AG09319 (cell line): Measurements from ENCODE around the gene DUS2.

Experiments used
- DNase-seq: peaks from one replicate; pipeline ENCODE4 v3.0.0-alpha.2; 2010; ENCODE audit warnings: low read depth; ENCODE audit errors: extremely low read depth
- TF ChIP-seq, protein P1 (sequence below): IDR thresholded peaks from 2 replicates; pipeline ENCODE4 v1.5.1; 2011; ENCODE audit warnings: low read depth, mild to moderate bottlenecking, inconsistent platforms, low read length, moderate library complexity

DUS2 gene

DNA sequence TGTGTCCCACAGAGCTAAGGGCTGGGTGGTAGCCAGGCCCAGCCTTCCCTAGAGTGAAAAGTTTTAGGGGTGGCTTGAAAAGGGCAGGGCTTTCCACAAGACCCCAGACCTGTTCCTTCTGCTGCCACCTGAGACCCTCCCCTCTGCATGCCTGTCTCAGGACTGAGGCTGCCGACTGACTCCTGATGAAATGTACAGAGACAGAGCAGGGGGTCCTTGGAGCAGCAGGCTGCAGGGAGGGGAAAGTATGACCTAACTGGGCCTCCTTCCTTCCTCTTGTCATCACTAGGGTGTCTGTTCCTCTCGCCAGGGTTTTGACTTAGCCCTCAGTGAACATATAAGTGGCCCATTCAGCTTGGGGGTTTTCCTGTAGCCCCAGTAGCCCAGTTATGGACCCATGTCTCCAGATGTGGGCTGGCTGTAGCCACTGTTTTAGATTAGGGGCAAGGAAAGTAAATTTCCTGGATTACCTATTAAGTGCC is 47.2 kb downstream of the DUS2 start:
- TF ChIP-seq, protein P1, sequence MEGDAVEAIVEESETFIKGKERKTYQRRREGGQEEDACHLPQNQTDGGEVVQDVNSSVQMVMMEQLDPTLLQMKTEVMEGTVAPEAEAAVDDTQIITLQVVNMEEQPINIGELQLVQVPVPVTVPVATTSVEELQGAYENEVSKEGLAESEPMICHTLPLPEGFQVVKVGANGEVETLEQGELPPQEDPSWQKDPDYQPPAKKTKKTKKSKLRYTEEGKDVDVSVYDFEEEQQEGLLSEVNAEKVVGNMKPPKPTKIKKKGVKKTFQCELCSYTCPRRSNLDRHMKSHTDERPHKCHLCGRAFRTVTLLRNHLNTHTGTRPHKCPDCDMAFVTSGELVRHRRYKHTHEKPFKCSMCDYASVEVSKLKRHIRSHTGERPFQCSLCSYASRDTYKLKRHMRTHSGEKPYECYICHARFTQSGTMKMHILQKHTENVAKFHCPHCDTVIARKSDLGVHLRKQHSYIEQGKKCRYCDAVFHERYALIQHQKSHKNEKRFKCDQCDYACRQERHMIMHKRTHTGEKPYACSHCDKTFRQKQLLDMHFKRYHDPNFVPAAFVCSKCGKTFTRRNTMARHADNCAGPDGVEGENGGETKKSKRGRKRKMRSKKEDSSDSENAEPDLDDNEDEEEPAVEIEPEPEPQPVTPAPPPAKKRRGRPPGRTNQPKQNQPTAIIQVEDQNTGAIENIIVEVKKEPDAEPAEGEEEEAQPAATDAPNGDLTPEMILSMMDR: no peak
- no peak for DNase-seq

DNA sequence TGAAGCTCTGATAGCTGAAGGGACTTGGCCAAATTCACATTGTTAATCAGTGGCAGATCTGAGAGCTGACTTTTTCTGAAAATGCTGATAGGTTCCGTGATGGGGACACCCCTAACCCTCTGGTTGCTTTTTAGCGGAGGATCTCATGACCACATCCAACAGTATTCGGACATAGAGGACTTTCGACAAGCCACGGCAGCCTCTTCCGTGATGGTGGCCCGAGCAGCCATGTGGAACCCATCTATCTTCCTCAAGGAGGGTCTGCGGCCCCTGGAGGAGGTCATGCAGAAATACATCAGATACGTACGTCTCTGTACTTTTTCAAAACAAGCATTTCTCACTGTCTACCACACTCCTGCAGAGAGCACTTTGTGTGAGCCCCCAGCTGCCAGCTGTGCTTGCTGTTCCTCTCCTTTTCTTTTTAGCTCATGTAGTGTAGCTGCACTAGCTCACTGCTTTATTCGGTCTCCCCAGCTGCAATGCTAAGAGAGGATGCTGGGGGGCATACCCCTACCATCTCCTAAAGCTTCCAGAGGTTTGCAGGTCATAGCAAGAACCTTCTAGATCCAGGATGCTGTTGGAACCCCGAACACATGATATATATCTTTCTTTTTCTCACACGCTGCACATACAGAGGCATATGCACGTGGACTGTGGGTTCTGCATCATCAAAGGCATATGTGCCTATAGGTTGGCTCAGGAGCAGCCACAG is 47.9 kb downstream of the DUS2 start:
- TF ChIP-seq, protein P1: no peak
- no peak for DNase-seq

DNA sequence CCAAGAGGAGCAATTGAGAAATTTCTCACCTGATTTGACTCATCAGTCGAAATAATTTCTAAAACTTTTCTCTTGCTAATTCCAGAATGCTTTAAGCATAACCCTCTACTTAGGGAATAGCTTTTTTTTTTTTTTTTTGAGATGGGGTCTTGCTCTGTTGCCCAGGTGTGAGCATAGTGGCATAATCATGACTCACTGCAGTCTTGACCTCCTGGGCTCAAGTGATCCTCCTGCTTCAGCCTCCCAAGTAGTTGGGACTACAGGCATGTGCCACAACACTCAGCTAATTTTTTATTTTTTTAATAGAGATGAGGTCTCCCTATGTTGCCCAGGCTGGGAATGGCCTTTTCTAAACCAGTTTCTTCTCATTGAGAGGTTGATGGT is 48.4 kb downstream of the DUS2 start:
- TF ChIP-seq, protein P1: no peak
- no peak for DNase-seq

DNA sequence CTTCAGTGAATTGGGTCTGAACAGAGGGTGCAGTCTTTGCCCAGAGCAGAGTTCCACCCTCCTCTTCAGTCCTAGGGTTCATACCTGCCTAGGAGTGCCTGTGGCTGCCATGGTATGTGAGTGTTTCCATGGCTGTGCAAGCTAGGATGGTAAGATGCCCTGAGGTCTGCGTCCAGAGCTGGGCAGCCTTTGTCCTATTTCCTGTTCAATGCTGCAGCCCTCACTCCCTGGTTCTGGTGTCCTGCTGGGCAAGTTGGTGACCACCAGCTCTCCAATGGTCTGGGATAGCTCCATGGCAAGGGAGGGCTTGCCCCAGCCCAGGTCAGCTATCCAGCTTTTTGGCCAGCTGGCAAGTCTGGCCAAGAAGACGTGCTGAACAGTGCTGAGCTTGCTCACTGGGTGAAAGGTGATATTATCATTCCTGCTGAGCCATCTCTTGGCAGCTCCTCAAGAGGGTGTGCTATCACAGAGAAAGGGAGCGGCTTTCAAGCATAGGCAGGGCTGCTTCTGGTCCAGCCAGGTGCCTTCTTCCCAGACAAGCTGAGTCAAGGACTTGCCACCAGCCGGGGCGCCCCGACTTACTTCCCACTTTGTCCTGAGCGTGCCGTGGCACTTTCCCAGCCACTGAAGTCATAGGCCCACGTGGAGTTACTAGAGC is 49.1 kb downstream of the DUS2 start:
- TF ChIP-seq, protein P1: no peak
- no peak for DNase-seq

DNA sequence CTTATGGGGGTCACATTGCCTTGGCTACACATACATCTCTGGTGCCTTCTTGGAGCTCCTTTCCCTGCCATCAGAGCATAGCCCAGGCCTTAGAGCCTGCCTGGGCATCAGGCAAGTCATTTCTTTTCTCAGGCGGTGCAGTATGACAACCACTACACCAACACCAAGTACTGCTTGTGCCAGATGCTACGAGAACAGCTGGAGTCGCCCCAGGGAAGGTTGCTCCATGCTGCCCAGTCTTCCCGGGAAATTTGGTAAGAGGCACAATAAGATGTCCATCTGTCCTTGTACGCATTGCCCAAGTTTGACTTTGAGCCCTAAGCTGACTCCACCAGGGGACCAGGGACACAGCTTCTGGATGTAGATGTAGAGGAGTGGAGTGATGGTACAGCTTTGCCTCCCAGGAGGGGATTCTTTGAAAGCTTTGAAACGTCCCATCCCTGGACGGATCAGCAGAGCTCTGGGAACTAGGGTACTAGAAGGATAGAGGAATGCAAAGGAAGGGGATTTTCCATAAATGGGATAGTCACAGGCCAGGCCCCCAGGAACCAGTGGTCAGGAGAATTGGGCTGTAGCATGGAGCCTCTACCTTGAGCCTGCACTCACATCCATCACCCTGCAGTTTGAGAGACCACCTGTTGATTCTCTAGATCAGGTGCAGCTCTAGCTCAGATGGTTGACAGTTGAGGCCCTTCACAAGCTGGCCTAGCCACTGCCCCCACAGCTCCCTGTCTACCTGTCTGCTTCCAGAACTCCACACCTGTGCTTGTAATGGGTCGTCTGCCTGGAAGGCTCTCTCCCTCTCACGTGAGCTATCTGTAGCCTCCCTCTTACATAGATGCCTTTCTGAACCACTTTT is 51.0 kb downstream of the DUS2 start:
- no peak for DNase-seq
- TF ChIP-seq, protein P1: no peak

DNA sequence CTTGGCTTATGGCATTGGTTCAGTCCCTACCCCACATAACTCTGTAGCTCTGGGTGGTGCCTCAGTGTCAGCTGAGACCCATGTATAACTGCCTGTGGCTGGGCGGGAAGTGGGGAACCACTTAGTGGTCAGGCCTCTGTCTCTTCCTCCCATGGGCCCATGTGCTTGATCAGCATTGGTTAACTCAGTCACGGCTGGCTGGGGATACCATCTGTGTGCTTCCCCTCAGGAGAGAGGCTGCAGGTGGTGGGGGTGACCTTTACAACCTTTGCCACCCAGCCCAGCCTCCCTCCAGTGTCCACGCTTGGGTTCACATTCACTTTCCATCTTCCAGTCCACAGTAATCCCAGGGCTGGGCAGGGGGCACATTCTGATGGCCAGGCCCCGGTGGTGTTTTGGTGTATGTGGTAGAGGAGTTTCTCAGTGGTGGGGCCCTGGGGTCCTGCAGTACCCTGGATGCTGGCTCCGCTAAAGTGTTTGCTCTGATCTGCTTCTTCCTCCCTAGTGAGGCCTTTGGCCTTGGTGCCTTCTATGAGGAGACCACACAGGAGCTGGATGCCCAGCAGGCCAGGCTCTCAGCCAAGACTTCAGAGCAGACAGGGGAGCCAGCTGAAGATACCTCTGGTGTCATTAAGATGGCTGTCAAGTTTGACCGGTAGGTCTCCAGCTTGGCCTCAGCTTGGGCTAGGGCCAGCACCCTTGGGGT is 51.9 kb downstream of the DUS2 start:
- no peak for DNase-seq
- TF ChIP-seq, protein P1: no peak
